Activated T-helper 1 cell treated with anti-CD3 and anti-CD28 coated beads, Interleukin-12 subunit alpha, Interleukin-12 subunit beta, Interleukin-2, Interleukin-4 antibody, amounts not matched to agents 30 ng/mL and 10 ng/mL and 1 ng/mL, durations not matched to agents 14 hours and 24 hours and 36 hours (primary cell): ENCODE results near the gene LRRC73. TPM values are rescaled to one million over a fixed set of nuclear protein-coding genes. Genes with fewer than 3 reads are reported as not detected.
"Not testable (repeated sequence)": the region's sequence is repeated elsewhere in the genome, so short reads cannot be mapped to it uniquely, and the experiment has no call there.

Experiments
- DNase-seq: peaks from one replicate; pipeline ENCODE4 v3.0.0; 2021; ENCODE audit warnings: low spot score
- H3K27ac Mint-ChIP-seq: one replicate; pipeline ENCODE4 v1.8.0; 2021; ENCODE audit warnings: mild to moderate bottlenecking, mixed read lengths
- H3K27me3 Mint-ChIP-seq: one replicate; pipeline ENCODE4 v1.8.0; 2022; ENCODE audit warnings: mild to moderate bottlenecking, moderate library complexity, mixed read lengths; ENCODE audit not compliant: insufficient read depth
- H3K36me3 Mint-ChIP-seq: one replicate; pipeline ENCODE4 v1.8.0; 2021; ENCODE audit warnings: low read depth, mixed read lengths
- H3K4me1 Mint-ChIP-seq: one replicate; pipeline ENCODE4 v1.8.0; 2021; ENCODE audit warnings: low read depth, mixed read lengths
- H3K4me3 Mint-ChIP-seq: one replicate; pipeline ENCODE4 v1.8.0; 2021; ENCODE audit warnings: mild to moderate bottlenecking, moderate library complexity, mixed read lengths
- H3K9me3 Mint-ChIP-seq: one replicate; pipeline ENCODE4 v1.8.0; 2021; ENCODE audit warnings: mixed read lengths
- intact Hi-C: fragments of 100-400 bp; cut with micrococcal nuclease; formaldehyde crosslinking; loops from one replicate; pipeline ENCODE4 v1.15.1; 2024
- total RNA-seq: library from RNA; stranded (reverse); gene quantifications from 2 replicates; pipeline ENCODE4 v1.2.3, GENCODE V29; 2022

LRRC73 gene
- total RNA-seq, 1 donor from 2014 or later = 0.10 TPM

DNA sequence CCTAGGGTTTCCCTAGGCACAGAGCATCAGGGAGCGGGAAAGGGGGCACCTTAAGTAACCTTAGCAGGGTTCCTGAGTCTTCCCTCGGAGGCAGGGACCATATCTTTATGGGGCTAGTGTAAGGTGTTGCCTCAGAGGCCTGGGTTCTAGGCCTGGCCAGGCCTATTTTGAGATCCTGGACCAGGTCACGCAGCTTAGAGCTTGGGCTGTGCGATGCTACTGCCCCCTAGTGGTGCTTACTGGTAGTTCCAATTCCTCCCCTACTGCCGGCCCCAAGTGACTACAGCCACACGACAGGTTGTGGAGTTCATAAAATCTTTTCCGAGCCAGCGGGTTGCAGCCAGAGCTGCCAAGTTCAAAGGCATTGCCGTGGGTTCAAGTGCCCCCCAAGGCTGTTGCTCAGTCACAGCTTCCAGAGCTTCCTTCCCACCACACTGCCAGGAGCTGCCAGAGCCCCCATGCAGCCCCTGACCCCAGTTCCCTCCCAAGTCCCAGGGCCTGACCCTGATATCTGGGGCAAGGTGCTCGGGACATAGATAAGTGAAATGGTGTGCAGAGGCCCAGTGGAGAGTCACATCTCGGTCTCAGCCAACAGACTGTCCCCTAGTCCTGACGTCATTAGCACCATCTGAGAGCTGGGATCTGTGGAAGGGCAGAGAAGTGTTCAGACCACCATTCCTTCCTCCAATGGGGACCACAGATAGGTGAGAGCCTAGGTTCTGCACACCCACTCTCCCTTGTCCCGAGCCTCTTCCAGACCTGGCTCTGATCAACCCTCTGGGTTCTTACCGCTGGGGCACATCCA is 3.3 kb downstream of the LRRC73 start:
- no peak overlapping the region for H3K4me3 Mint-ChIP-seq
- intact Hi-C loops = loop anchor here (1.0 to 5.0 kb wide), 5 partner anchors 30 to 280 kb away; partner anchors contain the start of genes DLK2, DNPH1 and TJAP1
- H3K9me3 Mint-ChIP-seq = no peaks in the 10 kb centered on the region
- no peak overlapping the region for H3K27ac Mint-ChIP-seq
- H3K36me3 Mint-ChIP-seq = peaks cover 23% of the 10 kb centered on the region
- H3K27me3 Mint-ChIP-seq = peaks cover 18% of the 10 kb centered on the region
- H3K4me1 Mint-ChIP-seq = peaks cover 13% of the 10 kb centered on the region
- DNase-seq = peak; percentile 74

DNA sequence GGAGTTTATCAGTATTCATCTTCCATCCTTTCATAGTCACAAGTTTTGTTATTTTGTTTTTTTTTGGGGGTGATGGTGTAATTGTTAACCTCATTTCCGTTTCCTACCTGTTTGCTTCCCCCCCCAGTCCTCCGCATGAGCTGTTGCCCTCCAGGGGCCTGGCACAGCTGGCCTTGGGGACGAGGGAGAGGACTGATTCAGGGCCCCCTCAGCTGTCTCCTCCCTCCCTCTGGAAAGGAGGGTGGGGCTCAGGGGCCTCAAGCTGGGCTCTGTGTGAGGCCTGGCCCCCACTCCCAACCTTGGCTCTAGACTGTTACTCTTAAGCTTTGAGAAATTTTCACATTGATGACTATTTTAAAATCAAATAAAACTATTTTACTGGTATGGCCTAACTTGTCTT is 4.0 kb downstream of the LRRC73 start:
- DNase-seq = no peak
- H3K36me3 Mint-ChIP-seq = peaks cover 24% of the 10 kb centered on the region
- no peak overlapping the region for H3K27ac Mint-ChIP-seq
- no peak overlapping the region for H3K4me3 Mint-ChIP-seq
- peaks cover 13% of the 10 kb centered on the region for H3K4me1 Mint-ChIP-seq
- intact Hi-C loops = loop anchor here (1.0 to 5.0 kb wide), 5 partner anchors 29 to 279 kb away; partner anchors contain the start of genes DLK2, DNPH1 and TJAP1
- peaks cover 18% of the 10 kb centered on the region for H3K27me3 Mint-ChIP-seq
- H3K9me3 Mint-ChIP-seq = no peaks in the 10 kb centered on the region

DNA sequence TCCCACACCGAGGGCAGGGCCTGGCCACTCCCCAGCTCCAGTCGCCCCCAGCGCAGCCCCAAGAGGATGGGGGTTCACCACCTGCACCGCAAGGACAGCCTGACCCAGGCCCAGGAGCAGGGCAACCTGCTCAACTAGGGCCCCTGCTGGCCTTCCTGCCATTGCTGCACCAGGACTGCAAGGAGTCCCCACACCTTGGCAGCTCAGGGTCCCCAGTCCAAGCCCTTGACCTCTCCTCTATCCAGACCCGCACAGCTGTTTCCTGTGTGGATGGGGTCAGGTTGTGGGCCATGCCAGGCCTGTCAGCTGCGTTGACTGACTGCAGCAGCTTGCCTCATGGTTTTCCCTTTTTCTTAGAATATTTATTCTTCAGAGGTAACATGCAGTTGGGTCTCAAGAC is 4.4 kb downstream of the LRRC73 start:
- peaks cover 23% of the 10 kb centered on the region for H3K36me3 Mint-ChIP-seq
- no peak overlapping the region for H3K27ac Mint-ChIP-seq
- DNase-seq = no peak
- no peak overlapping the region for H3K4me3 Mint-ChIP-seq
- H3K27me3 Mint-ChIP-seq = peaks cover 18% of the 10 kb centered on the region
- peaks cover 13% of the 10 kb centered on the region for H3K4me1 Mint-ChIP-seq
- H3K9me3 Mint-ChIP-seq = no peaks in the 10 kb centered on the region
- intact Hi-C loops = loop anchor here (1.0 to 5.0 kb wide), 5 partner anchors 29 to 278 kb away; partner anchors contain the start of genes DLK2, DNPH1 and TJAP1

DNA sequence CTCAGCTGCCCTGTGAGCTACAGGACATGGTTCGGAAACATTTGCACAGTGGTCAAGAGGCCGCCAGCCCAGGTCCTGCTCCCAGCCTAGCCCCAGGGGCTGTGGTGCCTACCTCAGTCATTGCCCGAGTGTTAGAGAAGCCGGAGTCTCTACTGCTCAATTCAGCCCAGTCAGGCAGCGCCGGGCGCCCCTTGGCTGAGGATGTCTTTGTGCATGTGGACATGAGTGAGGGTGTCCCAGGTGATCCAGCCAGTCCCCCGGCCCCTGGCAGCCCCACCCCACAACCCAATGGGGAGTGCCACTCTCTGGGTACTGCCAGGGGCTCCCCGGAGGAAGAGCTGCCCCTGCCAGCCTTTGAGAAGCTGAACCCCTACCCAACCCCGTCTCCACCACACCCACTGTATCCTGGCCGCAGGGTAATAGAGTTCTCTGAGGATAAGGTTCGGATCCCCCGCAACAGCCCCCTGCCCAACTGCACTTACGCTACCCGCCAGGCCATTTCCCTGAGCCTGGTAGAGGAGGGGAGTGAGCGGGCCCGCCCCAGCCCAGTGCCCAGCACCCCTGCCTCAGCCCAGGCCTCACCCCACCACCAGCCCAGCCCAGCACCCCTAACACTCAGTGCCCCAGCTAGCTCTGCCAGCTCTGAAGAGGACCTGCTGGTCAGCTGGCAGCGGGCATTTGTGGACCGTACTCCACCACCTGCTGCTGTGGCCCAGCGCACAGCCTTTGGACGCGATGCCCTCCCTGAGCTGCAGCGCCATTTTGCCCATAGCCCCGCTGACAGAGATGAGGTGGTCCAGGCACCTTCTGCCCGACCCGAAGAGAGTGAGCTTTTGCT is 5.2 kb downstream of the LRRC73 start:
- Mint-ChIP-seq H3K27me3 (peaks cover 18% of the 10 kb centered on the region), H3K9me3 (no peaks in the 10 kb centered on the region), H3K4me1 (peaks cover 13% of the 10 kb centered on the region), H3K27ac (no peak overlapping the region), H3K36me3 (peaks cover 26% of the 10 kb centered on the region), H3K4me3 (no peak overlapping the region)
- intact Hi-C loops = loop anchor here (5.0 kb wide), 1 partner anchor 278 kb away; the partner anchor contains the start of gene DNPH1
- DNase-seq = no peak

DNA sequence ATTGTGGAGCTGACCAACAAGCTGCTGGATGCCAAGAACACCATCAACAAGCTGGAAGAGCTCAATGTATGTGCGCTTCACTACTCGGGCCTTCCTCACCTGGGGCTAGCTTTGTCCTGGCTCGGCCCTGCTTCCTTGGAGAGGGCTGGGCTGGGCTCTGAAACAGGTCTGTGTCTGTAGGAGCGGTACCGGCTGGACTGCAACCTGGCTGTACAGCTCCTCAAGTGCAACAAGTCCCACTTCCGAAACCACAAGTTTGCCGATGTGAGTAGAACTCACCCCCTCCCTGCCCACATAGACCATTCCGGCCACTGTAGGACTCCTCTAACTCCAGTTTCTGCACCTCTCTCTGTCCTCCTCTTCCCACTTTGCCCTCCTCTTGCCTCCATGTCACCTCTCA is 6.7 kb downstream of the LRRC73 start:
- intact Hi-C loops = no loop called here
- Mint-ChIP-seq H3K27ac (peak overlapping the region; percentile 29), H3K4me1 (peaks cover 3% of the 10 kb centered on the region), H3K9me3 (no peaks in the 10 kb centered on the region), H3K36me3 (peaks cover 28% of the 10 kb centered on the region), H3K27me3 (peaks cover 9% of the 10 kb centered on the region), H3K4me3 (no peak overlapping the region)
- no peak for DNase-seq

DNA sequence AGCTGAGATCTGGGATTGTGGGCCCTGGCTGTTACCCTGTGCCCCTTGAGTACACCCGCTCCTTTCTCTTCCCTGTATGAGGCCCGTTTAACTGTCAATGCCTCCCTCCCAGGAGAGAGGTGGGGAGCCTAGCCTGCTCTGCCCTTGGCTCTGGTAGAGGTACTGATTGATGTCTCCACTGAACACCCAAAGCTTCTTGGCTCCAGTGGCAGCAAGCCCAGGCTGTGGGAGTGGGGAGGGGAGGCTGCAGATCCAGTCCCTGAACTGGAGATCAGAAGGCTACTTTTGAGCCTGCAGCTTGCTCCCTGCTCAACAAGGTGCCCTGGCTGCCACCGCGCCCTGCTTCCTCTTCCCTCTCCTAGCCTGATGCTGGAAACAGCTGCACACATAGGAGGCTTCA is 7.5 kb downstream of the LRRC73 start:
- Mint-ChIP-seq H3K4me3 (no peak overlapping the region), H3K9me3 (no peaks in the 10 kb centered on the region), H3K36me3 (peaks cover 28% of the 10 kb centered on the region), H3K27me3 (peaks cover 1% of the 10 kb centered on the region), H3K4me1 (no peaks in the 10 kb centered on the region), H3K27ac (no peak overlapping the region)
- no peak for DNase-seq
- intact Hi-C loops = no loop called here

DNA sequence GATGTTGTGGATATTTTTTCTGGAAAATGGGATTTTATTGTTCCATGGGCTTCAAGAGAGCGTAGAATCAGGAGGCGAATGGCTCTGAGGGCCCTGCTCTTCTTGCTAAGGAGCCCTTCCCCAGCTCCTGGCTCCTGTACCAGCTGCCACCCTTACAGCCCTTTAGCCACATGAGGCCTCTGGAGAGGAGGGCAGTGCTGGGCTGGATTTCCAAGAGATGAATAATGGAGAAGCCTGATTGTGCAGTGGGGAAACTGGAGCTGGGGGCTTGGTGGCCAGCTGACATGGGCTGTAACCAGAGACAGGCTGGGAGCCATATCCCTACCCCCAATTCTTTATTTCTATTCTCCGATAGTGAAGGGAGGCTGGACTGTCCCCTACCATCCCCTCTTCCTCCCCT is 9.2 kb downstream of the LRRC73 start:
- Mint-ChIP-seq H3K4me1 (no peaks in the 10 kb centered on the region), H3K9me3 (no peaks in the 10 kb centered on the region), H3K27ac (no peak overlapping the region), H3K36me3 (peaks cover 23% of the 10 kb centered on the region), H3K4me3 (no peak overlapping the region), H3K27me3 (no peaks in the 10 kb centered on the region)
- no peak for DNase-seq
- intact Hi-C loops = no loop called here

DNA sequence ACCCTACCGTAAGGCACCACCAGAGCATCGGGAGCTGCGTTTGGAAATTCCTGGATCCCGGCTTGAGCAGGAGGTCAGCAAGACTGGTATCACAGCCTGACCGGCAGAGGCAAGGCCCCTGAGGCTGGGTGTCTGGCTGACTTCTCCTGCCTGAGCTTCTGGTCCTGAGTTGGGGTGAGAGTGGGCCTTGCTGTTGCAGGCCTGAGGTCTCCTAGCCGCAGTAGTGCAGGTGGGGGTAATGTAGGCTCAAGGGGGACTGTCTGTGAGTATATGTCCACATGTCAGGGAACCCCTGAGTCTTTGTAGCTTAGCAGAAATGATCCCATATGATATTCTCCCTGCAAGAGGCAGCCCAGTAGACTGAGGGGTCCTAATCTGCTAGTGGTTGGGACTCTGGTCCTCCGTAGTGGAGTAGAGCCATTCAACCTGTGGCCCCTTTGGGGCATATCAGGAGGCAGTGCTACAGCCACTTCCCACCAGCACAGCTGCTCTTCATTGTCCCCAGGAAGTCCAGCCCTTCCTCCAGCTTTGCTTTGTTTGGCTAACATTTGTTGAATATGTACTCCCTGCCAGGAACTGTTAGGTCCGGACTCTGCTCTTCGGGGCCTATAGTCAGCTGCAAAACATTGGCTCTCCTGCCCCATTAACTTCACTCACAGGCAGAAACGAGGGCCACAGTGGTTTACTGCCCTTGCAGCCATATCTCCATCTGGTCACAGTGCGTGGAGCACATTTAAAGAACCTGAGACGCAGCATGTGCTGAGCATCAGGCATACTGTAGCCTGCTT is 10.9 kb downstream of the LRRC73 start:
- Mint-ChIP-seq H3K4me3 (no peak overlapping the region), H3K4me1 (peaks cover 11% of the 10 kb centered on the region), H3K27me3 (no peaks in the 10 kb centered on the region), H3K27ac (peak overlapping the region; percentile 44), H3K36me3 (peaks cover 19% of the 10 kb centered on the region), H3K9me3 (no peaks in the 10 kb centered on the region)
- no peak for DNase-seq
- intact Hi-C loops = no loop called here

DNA sequence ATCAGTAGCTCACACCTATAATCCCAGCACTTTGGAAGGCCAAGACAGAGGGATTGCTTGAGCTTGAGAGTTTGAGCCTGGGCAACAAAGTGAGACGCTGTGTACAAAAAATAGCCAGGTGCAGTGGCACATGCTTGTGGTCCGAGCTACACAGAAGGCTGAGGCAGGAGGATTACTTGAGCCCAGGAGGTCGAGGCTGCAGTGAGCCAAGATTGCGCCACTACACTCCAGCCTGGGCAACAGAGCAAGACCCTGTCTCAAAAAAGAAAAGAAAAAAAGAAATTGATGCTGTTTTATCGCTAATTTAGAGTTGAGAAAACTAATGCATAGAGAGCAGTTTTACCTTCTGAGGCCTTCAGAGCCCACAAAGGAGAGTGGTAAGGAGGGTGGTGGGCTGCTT is 11.9 kb downstream of the LRRC73 start:
- Mint-ChIP-seq H3K4me1 (peaks cover 18% of the 10 kb centered on the region), H3K36me3 (peaks cover 17% of the 10 kb centered on the region)
- H3K4me3 Mint-ChIP-seq, intact Hi-C loops, H3K9me3 Mint-ChIP-seq, H3K27ac Mint-ChIP-seq, DNase-seq, H3K27me3 Mint-ChIP-seq: not testable (repeated sequence)

DNA sequence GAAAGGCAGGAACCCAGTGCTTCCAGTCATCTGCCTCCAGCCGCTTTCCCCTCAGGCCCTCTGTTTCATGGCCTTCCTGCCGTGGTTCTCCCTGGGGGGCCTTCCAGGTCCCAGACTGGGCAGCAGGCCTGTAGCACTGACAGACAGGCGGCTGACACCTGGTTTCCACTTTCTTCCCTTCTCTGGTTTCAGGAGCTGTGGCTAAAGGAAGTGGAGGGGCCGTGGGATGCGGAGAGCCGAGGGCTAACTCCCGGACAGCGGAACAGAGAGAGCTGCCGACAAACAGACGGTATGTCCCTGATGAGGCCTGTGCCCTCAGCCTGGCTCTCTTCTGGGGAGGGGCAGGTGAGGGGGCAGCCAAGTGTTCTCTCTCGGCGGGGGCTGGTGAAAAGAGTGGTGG is 12.5 kb downstream of the LRRC73 start:
- Mint-ChIP-seq H3K27me3 (no peaks in the 10 kb centered on the region), H3K36me3 (peaks cover 17% of the 10 kb centered on the region), H3K4me3 (no peak overlapping the region), H3K4me1 (peaks cover 24% of the 10 kb centered on the region), H3K9me3 (no peaks in the 10 kb centered on the region), H3K27ac (no peak overlapping the region)
- intact Hi-C loops = no loop called here
- DNase-seq = no peak

DNA sequence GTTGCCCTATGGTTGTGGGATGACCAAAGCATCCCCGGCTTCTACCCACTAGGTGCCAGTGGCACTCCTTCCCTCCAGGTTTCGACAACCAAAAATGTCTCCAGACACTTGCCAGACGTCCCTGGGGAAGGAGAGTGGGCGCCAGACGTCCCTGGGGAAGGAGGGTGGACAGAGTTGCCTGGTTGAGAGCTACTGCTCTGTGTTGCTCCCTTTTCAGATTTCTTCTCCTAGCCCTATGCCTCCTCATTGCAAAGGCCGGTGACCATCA is 13.1 kb downstream of the LRRC73 start:
- H3K4me3 Mint-ChIP-seq = no peak overlapping the region
- H3K9me3 Mint-ChIP-seq = no peaks in the 10 kb centered on the region
- DNase-seq = no peak
- H3K36me3 Mint-ChIP-seq = peaks cover 17% of the 10 kb centered on the region
- H3K27ac Mint-ChIP-seq = no peak overlapping the region
- no peaks in the 10 kb centered on the region for H3K27me3 Mint-ChIP-seq
- H3K4me1 Mint-ChIP-seq = peaks cover 29% of the 10 kb centered on the region
- intact Hi-C loops = no loop called here

DNA sequence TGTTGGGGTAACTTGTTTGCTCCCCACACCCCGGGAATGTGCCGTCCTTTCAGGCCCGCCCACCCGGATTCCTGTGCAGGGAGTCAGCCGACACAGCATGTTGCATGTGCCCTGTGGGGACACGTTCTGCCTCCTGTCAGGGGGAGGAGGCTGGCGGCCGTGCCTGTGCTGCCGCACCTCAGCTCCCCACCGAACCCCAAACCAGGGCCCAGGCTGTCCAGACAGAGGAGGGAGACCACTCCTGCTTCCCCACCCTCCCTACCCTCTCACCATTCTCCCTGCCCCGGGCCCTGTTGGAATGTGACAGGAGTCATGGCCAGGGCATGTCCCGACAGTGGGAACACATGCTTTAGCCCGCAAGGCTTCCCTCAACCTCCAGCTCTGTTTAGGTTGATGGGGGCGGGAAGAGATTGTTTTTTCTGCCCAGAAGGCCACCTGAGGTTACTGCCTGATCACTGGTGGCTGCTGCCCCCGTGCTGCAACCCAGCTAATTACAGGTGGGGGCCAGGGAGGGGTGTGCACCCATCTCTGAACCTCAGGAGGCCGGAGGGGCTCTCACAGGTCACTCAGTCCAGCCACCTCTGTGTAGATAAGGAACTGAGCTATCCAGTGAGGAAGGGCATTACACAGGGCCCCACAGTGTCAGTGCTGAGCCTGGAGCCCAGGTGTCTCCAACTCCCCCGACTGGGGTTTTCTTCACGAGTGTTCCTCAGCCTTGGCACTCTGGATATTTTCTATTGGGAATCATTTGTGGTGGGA is 13.6 kb downstream of the LRRC73 start:
- H3K4me3 Mint-ChIP-seq = no peak overlapping the region
- peaks cover 29% of the 10 kb centered on the region for H3K4me1 Mint-ChIP-seq
- DNase-seq = no peak
- no peaks in the 10 kb centered on the region for H3K27me3 Mint-ChIP-seq
- no peaks in the 10 kb centered on the region for H3K9me3 Mint-ChIP-seq
- no peak overlapping the region for H3K27ac Mint-ChIP-seq
- peaks cover 13% of the 10 kb centered on the region for H3K36me3 Mint-ChIP-seq
- intact Hi-C loops = no loop called here
